K562 (cell line): Measurements from ENCODE around the gene TMEM214. TPM values are rescaled to one million over a fixed set of nuclear protein-coding genes. Genes with fewer than 3 reads are reported as not detected.

Source experiments
- ARNT ChIP-seq, 2 experiments: fragments of 450-650 bp; IDR thresholded peaks; 2 replicates each; pipeline ENCODE4 v1.6.1; 2016; ENCODE audit warnings: mild to moderate bottlenecking in 1 of 2
- ASH1L ChIP-seq: fragments of 450-650 bp; IDR thresholded peaks from 2 replicates; pipeline ENCODE4 v1.6.1; 2018; ENCODE audit warnings: borderline replicate concordance, mild to moderate bottlenecking, low read depth; ENCODE audit not compliant: partially characterized antibody
- CBX5 ChIP-seq: IDR thresholded peaks from 2 replicates; pipeline ENCODE4 v1.6.1; 2014; ENCODE audit warnings: low read depth, borderline replicate concordance
- DACH1 ChIP-seq: fragments of 450-650 bp; IDR thresholded peaks from 2 replicates; pipeline ENCODE4 v1.6.1; 2018; ENCODE audit not compliant: partially characterized antibody
- FOXP1 ChIP-seq: sonication (generic); formaldehyde crosslinking; IDR thresholded peaks from 2 replicates; pipeline ENCODE4 v1.8.0; 2022; ENCODE audit warnings: mild to moderate bottlenecking, missing genetic modification reagents
- NCOR1 ChIP-seq: fragments of 450-650 bp; IDR thresholded peaks from 2 replicates; pipeline ENCODE4 v1.6.1; 2016; ENCODE audit warnings: mild to moderate bottlenecking, moderate library complexity
- NR2C2 ChIP-seq, 2 experiments: fragments of 200-800 bp in 1 of 2; sonication (Bioruptor generic) in 1 of 2; sonication (generic) in 1 of 2; formaldehyde crosslinking in 1 of 2; IDR thresholded peaks; 2 replicates each; pipeline versions ENCODE4 v1.6.1 to v1.8.0; 2016 to 2022; ENCODE audit warnings: mild to moderate bottlenecking in 1 of 2, missing compliant biosample characterization in 1 of 2, missing genetic modification characterization in 1 of 2, missing genetic modification reagents in 1 of 2
- PHF20 ChIP-seq: fragments of 450-650 bp; IDR thresholded peaks from 2 replicates; pipeline ENCODE4 v1.6.1; 2018; ENCODE audit not compliant: partially characterized antibody
- POLR2AphosphoS5 ChIP-seq: IDR thresholded peaks from 2 replicates; pipeline ENCODE4 v1.6.1; 2011; ENCODE audit warnings: mild to moderate bottlenecking, low read depth, low read length, moderate library complexity; ENCODE audit not compliant: control insufficient read depth, insufficient read depth
- SAFB ChIP-seq: fragments of 200-400 bp; formaldehyde crosslinking; IDR thresholded peaks from 2 replicates; pipeline ENCODE4 v1.6.1; 2017; ENCODE audit warnings: low read depth, low read length, borderline replicate concordance
- XRCC3 ChIP-seq: fragments of 450-650 bp; IDR thresholded peaks from 2 replicates; pipeline ENCODE4 v1.6.1; 2017; ENCODE audit warnings: mild to moderate bottlenecking, moderate library complexity
- ZKSCAN1 ChIP-seq: fragments of 150-350 bp; IDR thresholded peaks from 2 replicates; pipeline ENCODE4 v1.6.1; 2016; ENCODE audit warnings: low read depth, low read length
- ZNF311 ChIP-seq: fragments of 250-450 bp; sonication (Bioruptor Pico); IDR thresholded peaks from 2 replicates; pipeline ENCODE4 v1.4.0; 2020; ENCODE audit warnings: mild to moderate bottlenecking, moderate library complexity
- polyA plus RNA-seq, 8 experiments: library from polyadenylated mRNA; depleted of rRNA in 4 of 8; stranded (reverse) in 5 of 8; unstranded in 3 of 8; fragments of >200 nt; fragmentation: Nextera tagmentation in 2 of 8; fragmentation: Illumina TruSeq in 1 of 8; extraction: Ambion mirVana in 2 of 8; extraction: Trizol in 1 of 8; gene quantifications; 2 replicates each; pipeline versions ENCODE4 v1.2.1 to v1.2.3, GENCODE V29; 2011 to 2014; ENCODE audit warnings: inconsistent platforms in 1 of 8, missing spikeins in 1 of 8
- total RNA-seq, 7 experiments: library from RNA; depleted of rRNA in 6 of 7; stranded (reverse); fragments of >200 nt in 6 of 7; fragmentation: Illumina TruSeq in 2 of 7; extraction: Trizol in 2 of 7; gene quantifications; 2 replicates each; pipeline versions ENCODE4 v1.2.1 to v1.2.3, GENCODE V29; 2011 to 2021; ENCODE audit warnings: low replicate concordance in 1 of 7
- TF ChIP-seq, protein P1 (sequence below): fragments of 450-650 bp; IDR thresholded peaks from 2 replicates; pipeline ENCODE4 v1.6.1; 2016; ENCODE audit warnings: mild to moderate bottlenecking, moderate library complexity
- TF ChIP-seq, protein P2 (sequence below): sonication (generic); formaldehyde crosslinking; IDR thresholded peaks from 2 replicates; pipeline ENCODE4 v1.8.1; 2023; ENCODE audit warnings: mild to moderate bottlenecking, missing genetic modification reagents

TMEM214 gene
- total and polyA plus RNA-seq, 9 of the 15 experiments (the other 6 are each of a cell fraction or from before 2014, with no cell fraction given), result 11.4 to 81.4 (median 44.1) TPM

DNA sequence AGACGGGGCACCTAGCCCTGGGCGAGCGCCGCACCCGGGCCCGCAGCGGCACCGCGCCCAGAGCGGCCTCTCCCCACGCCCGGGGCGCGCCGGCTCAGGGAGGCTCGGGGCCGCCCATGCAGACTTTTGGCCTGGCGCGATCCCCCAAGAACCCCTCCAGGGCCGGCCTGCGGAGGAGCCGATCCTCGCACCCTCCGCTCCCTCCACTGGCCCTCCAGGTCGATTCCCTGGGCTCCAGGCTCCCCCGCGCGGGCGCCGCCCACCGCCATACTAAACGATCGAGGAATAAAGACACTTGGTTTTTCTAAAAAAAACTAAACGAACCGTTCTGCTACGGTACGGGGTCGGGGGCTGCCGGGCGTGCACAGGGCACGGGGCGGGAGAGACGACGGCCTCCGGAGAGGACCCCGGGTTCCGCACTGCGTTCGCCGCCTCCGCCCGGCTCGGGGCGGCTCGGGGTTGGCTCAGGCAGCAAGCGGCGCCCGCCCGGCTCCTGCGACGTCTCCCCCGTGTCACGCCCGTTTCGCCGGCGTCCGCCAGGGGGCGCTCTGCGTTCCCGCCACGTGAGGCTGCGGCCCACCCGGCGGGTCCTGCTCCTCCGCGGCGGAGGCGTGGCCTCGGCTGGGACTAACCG is 53.4 kb downstream of the TMEM214 start (continued):
- TF ChIP-seq SAFB (peak; percentile 92), ASH1L (no peak), ZKSCAN1 (0 out of 2 replicates have a peak, but pooled peaks have one; percentile 51), ZNF311 (CRISPR knock-in tag) (no peak), NCOR1 (no peak), NR2C2 (CRISPR knock-in tag; IDR thresholded peaks at IDR 0.05) (no peak; the same call in 1 of the 2 replicates), NR2C2 (tag; IDR thresholded peaks at IDR 0.05) (0 out of 2 replicates have a peak, but pooled peaks have one; percentile 35), POLR2AphosphoS5 (peak; percentile 41; the same call in 1 of the 2 replicates), FOXP1 (CRISPR knock-in tag) (peak; percentile 56; the same call in 1 of the 2 replicates), DACH1 (no peak), PHF20 (peak; percentile 14), ARNT (IDR thresholded peaks at IDR 0.05) (no peak), CBX5 (no peak), XRCC3 (no peak)
- TF ChIP-seq, protein P1, sequence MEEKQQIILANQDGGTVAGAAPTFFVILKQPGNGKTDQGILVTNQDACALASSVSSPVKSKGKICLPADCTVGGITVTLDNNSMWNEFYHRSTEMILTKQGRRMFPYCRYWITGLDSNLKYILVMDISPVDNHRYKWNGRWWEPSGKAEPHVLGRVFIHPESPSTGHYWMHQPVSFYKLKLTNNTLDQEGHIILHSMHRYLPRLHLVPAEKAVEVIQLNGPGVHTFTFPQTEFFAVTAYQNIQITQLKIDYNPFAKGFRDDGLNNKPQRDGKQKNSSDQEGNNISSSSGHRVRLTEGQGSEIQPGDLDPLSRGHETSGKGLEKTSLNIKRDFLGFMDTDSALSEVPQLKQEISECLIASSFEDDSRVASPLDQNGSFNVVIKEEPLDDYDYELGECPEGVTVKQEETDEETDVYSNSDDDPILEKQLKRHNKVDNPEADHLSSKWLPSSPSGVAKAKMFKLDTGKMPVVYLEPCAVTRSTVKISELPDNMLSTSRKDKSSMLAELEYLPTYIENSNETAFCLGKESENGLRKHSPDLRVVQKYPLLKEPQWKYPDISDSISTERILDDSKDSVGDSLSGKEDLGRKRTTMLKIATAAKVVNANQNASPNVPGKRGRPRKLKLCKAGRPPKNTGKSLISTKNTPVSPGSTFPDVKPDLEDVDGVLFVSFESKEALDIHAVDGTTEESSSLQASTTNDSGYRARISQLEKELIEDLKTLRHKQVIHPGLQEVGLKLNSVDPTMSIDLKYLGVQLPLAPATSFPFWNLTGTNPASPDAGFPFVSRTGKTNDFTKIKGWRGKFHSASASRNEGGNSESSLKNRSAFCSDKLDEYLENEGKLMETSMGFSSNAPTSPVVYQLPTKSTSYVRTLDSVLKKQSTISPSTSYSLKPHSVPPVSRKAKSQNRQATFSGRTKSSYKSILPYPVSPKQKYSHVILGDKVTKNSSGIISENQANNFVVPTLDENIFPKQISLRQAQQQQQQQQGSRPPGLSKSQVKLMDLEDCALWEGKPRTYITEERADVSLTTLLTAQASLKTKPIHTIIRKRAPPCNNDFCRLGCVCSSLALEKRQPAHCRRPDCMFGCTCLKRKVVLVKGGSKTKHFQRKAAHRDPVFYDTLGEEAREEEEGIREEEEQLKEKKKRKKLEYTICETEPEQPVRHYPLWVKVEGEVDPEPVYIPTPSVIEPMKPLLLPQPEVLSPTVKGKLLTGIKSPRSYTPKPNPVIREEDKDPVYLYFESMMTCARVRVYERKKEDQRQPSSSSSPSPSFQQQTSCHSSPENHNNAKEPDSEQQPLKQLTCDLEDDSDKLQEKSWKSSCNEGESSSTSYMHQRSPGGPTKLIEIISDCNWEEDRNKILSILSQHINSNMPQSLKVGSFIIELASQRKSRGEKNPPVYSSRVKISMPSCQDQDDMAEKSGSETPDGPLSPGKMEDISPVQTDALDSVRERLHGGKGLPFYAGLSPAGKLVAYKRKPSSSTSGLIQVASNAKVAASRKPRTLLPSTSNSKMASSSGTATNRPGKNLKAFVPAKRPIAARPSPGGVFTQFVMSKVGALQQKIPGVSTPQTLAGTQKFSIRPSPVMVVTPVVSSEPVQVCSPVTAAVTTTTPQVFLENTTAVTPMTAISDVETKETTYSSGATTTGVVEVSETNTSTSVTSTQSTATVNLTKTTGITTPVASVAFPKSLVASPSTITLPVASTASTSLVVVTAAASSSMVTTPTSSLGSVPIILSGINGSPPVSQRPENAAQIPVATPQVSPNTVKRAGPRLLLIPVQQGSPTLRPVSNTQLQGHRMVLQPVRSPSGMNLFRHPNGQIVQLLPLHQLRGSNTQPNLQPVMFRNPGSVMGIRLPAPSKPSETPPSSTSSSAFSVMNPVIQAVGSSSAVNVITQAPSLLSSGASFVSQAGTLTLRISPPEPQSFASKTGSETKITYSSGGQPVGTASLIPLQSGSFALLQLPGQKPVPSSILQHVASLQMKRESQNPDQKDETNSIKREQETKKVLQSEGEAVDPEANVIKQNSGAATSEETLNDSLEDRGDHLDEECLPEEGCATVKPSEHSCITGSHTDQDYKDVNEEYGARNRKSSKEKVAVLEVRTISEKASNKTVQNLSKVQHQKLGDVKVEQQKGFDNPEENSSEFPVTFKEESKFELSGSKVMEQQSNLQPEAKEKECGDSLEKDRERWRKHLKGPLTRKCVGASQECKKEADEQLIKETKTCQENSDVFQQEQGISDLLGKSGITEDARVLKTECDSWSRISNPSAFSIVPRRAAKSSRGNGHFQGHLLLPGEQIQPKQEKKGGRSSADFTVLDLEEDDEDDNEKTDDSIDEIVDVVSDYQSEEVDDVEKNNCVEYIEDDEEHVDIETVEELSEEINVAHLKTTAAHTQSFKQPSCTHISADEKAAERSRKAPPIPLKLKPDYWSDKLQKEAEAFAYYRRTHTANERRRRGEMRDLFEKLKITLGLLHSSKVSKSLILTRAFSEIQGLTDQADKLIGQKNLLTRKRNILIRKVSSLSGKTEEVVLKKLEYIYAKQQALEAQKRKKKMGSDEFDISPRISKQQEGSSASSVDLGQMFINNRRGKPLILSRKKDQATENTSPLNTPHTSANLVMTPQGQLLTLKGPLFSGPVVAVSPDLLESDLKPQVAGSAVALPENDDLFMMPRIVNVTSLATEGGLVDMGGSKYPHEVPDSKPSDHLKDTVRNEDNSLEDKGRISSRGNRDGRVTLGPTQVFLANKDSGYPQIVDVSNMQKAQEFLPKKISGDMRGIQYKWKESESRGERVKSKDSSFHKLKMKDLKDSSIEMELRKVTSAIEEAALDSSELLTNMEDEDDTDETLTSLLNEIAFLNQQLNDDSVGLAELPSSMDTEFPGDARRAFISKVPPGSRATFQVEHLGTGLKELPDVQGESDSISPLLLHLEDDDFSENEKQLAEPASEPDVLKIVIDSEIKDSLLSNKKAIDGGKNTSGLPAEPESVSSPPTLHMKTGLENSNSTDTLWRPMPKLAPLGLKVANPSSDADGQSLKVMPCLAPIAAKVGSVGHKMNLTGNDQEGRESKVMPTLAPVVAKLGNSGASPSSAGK, result no peak; the same call in none of the 2 replicates
- TF ChIP-seq, protein P2, sequence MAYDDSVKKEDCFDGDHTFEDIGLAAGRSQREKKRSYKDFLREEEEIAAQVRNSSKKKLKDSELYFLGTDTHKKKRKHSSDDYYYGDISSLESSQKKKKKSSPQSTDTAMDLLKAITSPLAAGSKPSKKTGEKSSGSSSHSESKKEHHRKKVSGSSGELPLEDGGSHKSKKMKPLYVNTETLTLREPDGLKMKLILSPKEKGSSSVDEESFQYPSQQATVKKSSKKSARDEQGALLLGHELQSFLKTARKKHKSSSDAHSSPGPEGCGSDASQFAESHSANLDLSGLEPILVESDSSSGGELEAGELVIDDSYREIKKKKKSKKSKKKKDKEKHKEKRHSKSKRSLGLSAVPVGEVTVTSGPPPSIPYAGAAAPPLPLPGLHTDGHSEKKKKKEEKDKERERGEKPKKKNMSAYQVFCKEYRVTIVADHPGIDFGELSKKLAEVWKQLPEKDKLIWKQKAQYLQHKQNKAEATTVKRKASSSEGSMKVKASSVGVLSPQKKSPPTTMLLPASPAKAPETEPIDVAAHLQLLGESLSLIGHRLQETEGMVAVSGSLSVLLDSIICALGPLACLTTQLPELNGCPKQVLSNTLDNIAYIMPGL, result no peak
